NCI-H774 (cell line): ENCODE data around the gene BLOC1S6.

Source experiments
- DNase-seq: peaks from one replicate; lab custom pipeline; 2025; lab: John Stamatoyannopoulos, UW

Gene BLOC1S6

GRCh38 chr15:45588219-45588875, 1.2 kb downstream of the BLOC1S6 start:
- DNase-seq: no peak

DNA sequence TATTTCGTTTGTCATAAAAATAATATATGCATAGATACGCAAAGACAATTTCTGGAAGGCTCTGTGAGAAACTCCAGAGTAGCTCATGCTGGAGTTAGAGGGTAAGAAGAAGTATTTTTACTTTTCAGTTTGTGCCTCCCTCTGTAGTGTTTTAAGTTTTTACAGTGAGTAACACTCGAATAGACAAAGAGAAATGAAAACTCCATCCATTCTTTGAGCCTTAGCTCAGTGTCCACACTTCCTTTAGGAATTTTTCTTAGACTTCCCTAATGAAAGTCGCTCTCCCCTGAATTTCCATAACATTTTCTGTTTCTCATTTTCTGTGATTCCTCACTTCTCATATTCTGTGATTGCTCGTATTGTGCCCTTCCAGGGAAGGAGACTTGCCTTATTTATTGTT, 2.1 kb downstream of the BLOC1S6 start:
- DNase-seq: no peak

GRCh38 chr15:45594319-45594718, 7.1 kb downstream of the BLOC1S6 start:
- DNase-seq: no peak

DNA sequence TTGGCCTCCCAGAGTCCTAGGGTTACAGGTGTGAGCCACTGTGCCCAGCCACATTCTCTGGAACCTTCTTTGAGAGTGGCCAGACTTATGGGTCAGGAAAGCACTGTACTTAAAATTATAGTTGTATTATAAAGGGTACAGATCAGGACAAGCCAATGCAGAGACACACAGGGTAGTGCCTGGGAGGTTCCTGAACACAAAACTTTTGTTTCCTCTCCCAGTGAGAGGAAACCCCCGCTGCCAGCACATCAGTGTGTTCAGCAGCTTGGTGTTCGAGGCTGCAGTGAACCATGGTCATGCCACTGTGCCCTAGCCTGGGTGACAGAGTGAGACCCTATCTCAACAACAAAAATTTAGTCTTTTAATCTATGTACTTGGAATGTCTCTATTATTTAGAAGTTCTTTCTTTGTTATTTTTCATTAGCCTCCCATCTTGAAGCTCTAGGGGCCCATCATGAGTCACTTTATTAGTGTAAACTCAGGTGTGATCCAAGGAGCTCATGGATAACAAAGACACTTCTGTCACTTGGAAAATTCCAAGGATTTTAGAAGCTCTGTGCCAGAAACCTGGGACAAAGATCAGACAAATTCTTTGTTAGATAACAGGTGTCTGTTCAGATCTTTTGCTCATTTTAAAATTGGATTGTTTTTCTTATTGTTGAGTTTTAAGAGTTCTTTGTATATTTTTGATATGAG, 7.8 kb downstream of the BLOC1S6 start:
- no peak for DNase-seq

DNA sequence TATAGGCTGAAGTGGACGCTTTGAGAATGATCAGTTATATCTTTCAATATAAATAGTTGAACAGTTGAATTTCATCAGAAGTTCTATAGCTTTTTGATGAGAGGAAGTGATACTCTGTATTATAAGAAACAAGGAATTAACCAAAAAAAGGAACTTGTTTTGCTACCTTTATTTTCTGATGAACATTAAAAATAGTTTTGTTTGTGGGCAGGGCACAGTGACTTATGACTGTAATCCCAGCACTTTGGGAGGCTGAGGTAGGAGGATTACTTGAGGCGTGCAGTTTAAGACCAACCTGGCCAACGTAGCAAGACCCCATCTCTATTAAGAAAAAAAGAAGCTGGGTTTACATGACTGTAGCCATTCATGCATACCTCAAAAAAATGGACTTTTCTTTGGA, 16.7 kb downstream of the BLOC1S6 start:
- no peak for DNase-seq

DNA sequence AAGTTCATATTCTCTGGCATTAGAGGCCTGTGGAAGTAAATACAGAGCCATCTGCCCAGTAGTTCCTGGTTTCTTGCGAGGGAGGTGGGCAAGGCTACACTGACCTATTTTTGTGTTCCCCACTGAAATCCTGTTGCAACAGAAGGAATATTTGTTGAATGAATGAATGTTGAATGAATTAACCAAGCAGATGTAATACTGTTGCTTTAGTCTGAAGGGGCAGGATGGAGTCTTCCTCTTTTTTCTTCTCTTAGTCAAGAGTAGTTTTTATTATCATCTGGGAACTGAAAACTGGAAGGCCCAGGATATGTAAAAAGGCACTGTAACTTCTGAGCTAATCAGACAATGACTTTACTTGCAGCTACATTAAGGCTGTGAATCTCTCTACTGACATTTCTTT, 17.1 kb downstream of the BLOC1S6 start:
- DNase-seq: no peak

DNA sequence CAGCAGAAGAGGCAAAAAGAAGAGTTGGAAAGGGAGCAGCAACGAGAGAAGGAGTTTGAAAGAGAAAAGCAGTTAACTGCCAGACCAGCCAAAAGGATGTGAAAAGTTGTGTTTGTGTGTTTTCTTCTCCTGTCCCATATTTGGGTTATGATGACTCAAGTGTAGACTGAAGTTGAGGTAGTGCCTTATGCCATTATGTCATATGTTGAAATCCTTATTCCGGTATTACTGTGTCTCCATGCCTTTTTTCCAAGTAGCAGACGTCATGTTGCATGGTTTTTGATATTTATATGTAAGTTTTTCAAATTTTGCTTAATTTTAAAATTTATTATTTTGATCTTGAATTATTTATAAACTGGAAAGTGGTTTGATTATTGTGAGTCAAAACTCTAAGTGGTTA, 19.2 kb downstream of the BLOC1S6 start:
- DNase-seq: no peak

DNA sequence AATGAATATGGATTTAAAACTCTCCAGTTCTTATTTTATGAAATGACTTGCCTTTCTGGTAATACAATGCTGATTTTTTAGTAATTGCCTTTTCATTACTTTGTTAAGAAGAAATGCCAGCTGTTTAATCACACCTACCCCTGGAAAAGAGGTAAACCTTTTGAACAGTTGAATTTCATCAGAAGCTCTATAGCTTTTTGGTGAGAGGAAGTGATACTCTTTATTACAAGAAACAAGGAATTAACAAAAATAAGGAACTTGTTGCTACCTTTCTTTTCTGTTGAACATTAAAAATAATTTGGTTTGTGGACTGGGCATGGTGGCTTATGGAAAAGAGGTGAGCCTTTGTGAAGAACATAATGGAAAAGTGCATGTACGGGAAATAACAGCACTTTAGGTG, 19.7 kb downstream of the BLOC1S6 start:
- no peak for DNase-seq

DNA sequence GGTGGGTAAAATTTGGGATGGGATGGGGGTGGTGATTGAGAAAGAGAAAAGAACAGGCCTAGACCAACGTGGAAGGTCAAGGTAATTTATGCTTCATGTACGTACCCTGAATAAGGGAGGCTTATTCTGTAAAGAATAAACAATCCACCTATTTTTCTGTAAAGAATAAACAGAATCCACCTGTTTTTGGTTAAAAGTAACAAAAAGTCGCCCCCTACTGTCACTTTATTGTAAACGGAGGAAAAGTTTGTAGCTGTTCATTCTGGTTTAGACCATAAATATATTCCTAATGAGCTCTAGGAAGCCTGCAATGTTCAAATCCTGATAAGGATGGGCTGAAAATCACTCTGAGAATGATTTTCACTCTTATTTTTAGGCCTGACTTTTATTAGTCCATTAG, 24.1 kb downstream of the BLOC1S6 start:
- DNase-seq: no peak

DNA sequence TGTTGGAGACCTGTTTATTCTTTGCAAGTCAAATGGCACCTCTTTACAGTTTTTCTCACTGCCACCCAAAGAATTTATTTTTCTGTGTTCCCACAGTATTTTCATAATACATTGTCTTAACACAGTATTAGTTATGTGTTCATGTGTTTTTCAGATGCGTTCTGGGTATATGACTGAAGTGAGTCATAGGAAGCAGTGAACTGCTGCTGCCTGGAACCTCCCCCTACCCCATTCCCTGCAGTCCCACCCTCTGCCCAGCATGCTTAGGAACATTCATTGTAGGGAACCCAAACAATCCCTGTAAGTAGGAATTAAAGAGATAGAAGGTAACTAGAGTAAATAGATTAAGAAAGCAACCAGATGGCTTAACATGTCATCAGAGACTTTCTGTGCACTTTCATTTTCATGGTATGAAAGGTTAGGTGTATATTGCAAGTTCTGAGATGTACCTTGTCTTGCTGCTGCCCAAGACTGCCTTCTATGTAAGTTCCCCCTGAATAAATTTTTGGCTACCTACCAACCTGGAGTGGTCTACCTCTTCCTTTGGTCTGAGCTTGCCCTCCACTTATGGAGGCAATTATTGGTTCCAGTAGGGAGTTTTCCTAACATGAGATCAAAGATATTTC, 25.7 kb downstream of the BLOC1S6 start:
- no peak for DNase-seq

DNA sequence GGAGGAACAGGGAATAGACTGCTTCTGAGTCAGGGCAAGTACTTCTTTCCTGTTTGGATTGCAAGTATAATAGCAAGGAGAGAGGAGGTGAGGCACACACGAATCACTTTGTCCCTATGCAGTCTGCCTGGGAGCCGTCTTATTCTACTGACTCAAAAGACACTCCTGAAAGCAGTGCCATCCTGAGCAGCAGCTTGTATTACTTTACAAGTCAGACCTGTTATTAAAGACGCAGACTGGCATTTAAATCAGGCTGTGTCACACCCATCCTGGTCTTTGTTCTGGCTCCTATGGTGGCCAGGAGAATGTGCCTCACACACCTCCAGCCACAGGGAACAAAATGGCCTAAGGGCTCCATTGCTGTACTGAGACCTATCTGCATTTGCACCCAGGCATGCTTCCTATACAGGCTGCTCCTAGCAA, 29.7 kb downstream of the BLOC1S6 start:
- DNase-seq: no peak

- no peak for DNase-seq
These were observed 31.6 kb downstream of the BLOC1S6 start for GRCh38 chr15:45618813-45619212.

- no peak for DNase-seq
These were observed 41.0 kb downstream of the BLOC1S6 start for GRCh38 chr15:45628136-45628535.

DNA sequence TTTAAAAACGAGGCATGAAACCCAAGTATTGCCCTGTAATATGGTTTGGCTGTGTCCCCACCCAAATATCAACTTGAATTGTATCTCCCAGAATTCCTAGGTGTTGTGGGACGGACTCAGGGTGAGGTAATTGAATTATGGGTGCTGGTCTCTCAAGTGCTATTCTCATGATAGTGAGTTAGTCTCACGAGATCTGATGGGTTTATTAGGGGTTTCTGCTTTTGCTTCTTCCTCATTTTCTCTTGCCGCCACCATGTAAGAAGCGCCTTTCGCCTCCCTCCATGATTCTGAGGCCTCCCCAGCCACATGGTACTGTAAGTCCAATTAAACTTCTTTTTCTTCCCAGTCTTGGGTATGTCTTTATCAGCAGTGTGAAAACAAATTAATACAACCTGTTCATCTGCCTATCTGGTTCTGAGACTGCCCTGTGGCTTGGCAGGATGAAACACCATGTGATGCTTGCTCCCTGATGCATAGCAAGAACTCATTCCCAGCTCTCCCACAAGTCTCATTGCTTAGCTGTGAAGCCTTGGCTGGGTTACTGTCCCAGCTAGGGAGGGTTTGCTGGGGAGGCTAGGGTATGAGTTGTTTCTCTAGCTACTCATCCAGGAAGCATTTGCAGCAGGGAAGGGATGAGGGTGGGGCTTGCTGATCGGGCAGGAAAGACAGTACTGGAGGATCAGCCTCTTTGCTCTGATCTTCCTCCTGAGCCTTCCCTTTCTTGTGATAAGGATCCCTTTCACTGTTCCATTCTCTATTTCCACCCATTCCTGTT, 43.9 kb downstream of the BLOC1S6 start:
- no peak for DNase-seq

DNA sequence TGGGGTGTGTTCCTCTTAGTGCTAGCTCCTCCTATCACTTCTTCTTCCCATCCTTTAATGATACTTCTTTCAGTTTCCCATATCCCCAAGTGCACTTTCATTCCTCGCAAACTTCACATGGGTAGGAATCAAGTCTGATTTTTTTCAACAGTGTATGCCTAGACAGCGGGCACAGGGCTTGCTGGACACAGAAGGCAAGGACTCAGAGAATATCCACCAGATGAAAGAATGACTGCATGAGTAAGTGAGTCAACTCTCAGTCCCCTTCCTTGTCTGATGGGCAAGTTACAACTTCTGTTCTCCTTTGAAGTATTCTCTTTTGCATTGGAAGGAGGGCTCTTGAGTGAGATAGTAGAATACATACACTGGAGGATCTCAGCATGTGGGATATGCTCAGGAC, 44.6 kb downstream of the BLOC1S6 start:
- DNase-seq: no peak

DNA sequence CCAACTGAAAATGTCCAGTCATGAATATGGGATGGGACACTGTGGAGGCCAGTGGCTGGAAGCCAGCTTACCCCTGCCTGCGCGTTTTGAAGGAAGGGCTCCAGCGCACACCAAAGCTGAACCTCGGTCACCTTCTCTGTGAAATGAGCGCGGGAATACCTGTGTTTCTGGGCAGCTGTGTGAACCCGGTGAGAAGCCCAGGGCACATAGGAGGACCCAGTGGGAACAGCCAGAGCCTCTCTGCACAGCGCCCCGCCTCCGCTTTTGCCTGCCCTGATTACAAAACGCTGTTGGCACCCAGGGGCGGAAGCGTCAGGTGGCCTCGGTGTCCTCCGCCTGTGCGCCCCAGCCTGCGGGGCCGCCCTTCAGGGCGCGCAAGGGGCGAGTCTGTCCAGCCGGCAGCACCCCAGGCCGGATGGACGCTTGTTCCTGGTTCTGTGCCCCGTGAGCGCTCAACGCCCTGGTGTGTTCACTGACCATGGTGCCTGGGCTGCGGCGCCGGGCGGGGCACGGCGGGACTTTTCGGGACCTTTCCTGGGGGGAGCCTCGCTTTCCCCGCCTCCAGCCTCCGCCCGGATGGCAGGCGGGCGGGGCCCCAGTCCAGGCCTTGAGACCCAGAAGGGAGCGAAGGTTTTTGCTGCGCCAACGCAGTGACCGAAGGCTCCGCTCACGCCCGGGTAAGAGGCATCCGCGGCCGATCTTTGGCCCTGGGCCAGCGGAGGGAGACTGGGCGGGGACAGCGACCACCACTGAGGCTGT, 47.4 kb downstream of the BLOC1S6 start, which contains the start of gene SQOR:
SQOR (plus strand) TSS at position 598 of the 759 bp plus-strand sequence. CDS start 23,895 bp downstream, outside the sequence.
- DNase-seq: peak; percentile 79

DNA sequence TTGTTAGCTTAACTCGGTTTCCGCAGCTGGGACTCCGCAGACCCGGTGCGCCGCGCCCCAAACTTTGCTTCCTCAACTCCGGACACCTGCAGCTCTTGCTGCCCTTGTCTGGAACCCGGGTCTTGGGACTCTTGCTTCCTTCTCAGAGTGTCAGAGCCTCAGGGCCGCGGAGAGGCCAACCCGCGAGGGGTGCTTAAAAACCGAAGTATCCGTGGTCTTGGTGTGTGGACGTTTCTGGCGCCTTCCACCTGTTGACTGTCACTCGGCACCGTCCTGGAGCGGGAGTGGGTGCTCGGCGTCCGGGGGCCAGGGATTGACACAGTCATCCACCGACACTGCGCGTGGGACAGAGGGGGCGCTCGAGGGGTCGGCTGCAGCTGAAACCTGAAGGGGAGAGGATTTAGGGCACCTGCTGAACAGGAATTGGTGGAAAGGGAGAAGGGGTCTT, 48.0 kb downstream of the BLOC1S6 start:
- DNase-seq: no peak

GRCh38 chr15:45635763-45636292, 48.6 kb downstream of the BLOC1S6 start:
- DNase-seq: no peak

GRCh38 chr15:45637141-45637540, 50.0 kb downstream of the BLOC1S6 start:
- DNase-seq: no peak

- DNase-seq: no peak
These were observed 50.4 kb downstream of the BLOC1S6 start for GRCh38 chr15:45637552-45638033.

GRCh38 chr15:45640616-45641015, 53.4 kb downstream of the BLOC1S6 start:
- DNase-seq: no peak
